HL-60 (cell line): ENCODE data around the gene GPX3.

Source experiments
- GABPA ChIP-seq: IDR thresholded peaks from 2 replicates; pipeline ENCODE4 v1.6.1; 2012; ENCODE audit warnings: low read depth
- POLR2AphosphoS5 ChIP-seq: IDR thresholded peaks from 2 replicates; pipeline ENCODE4 v1.6.1; 2012; ENCODE audit warnings: low read depth
- TF ChIP-seq, protein P1 (sequence below): IDR thresholded peaks from one replicate; pipeline ENCODE4 v1.5.1; 2011; ENCODE audit warnings: low read length, control low read depth, inconsistent platforms; ENCODE audit not compliant: insufficient read depth

DNA sequence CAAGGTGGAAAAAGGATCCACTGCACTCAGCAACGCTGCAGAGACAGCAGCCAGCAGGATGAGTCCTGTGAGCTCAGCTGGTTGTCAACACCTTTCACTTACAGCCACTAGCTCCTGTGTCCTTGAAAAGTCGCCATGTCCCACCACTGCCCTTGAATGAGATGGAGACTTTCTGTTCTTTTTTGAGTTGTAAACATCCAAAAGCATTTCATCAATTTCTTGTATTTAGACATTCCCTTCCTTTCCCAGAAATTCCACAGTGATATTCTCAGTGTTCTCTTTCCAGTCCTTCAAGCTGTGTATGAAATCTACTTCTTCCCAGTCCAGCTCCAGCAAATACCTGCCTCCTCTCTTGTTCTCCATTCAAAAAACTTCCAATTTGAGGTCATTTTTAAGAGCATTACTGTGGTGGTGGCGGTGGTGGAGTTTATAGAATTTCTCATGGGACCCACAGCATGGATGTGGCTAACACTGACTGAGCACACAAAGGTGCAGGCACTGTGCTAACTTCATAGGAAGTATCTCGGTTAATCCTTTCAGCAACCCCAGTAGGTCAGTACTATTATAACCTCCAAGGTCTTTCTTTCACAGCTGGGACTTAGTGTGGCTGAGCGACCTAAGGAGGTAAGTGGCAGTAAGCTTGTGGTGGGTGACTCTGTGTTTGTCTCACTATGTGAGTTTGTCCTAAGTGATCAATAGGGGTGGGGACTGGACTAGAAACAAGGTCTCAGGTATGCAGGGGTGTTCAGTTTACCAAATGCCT is 15.0 kb upstream of the GPX3 start:
- TF ChIP-seq, protein P1, sequence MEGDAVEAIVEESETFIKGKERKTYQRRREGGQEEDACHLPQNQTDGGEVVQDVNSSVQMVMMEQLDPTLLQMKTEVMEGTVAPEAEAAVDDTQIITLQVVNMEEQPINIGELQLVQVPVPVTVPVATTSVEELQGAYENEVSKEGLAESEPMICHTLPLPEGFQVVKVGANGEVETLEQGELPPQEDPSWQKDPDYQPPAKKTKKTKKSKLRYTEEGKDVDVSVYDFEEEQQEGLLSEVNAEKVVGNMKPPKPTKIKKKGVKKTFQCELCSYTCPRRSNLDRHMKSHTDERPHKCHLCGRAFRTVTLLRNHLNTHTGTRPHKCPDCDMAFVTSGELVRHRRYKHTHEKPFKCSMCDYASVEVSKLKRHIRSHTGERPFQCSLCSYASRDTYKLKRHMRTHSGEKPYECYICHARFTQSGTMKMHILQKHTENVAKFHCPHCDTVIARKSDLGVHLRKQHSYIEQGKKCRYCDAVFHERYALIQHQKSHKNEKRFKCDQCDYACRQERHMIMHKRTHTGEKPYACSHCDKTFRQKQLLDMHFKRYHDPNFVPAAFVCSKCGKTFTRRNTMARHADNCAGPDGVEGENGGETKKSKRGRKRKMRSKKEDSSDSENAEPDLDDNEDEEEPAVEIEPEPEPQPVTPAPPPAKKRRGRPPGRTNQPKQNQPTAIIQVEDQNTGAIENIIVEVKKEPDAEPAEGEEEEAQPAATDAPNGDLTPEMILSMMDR: no peak
- no peak for TF ChIP-seq POLR2AphosphoS5
- no peak for TF ChIP-seq GABPA
